ENCODE data around the gene MYOD1.

Gene MYOD1

GRCh38 chr11:17770917-17771316, 51.5 kb downstream of the MYOD1 start:
- H3K36me3 ChIP-seq (ENCODE audit: control insufficient read depth, insufficient read depth, low read length), result no peaks in the 10 kb centered on the region
- H3K4me3 ChIP-seq (ENCODE audit: insufficient read depth, low read depth, low read length, poor library complexity, severe bottlenecking), result no peak overlapping the region
- no peaks in the 10 kb centered on the region for H3K9me3 ChIP-seq (ENCODE audit: control insufficient read depth, low read length)
- no peak overlapping the region for H3K27ac ChIP-seq (ENCODE audit: insufficient read depth, low read length, poor library complexity, severe bottlenecking)
- H3K4me1 ChIP-seq (ENCODE audit: control insufficient read depth, insufficient read depth, low read length, poor library complexity, severe bottlenecking), result no peaks in the 10 kb centered on the region
- no peak for DNase-seq
- no peaks in the 10 kb centered on the region for H3K27me3 ChIP-seq (replicated peaks; ENCODE audit: control insufficient read depth, insufficient read depth, low read length, poor library complexity, severe bottlenecking)

GRCh38 chr11:17771415-17771814, 52.0 kb downstream of the MYOD1 start:
- no peak overlapping the region for H3K27ac ChIP-seq (ENCODE audit: insufficient read depth, low read length, poor library complexity, severe bottlenecking)
- no peaks in the 10 kb centered on the region for H3K27me3 ChIP-seq (replicated peaks; ENCODE audit: control insufficient read depth, insufficient read depth, low read length, poor library complexity, severe bottlenecking)
- no peaks in the 10 kb centered on the region for H3K36me3 ChIP-seq (ENCODE audit: control insufficient read depth, insufficient read depth, low read length)
- DNase-seq, result no peak
- no peak overlapping the region for H3K4me3 ChIP-seq (ENCODE audit: insufficient read depth, low read depth, low read length, poor library complexity, severe bottlenecking)
- H3K9me3 ChIP-seq (ENCODE audit: control insufficient read depth, low read length), result no peaks in the 10 kb centered on the region
- H3K4me1 ChIP-seq (ENCODE audit: control insufficient read depth, insufficient read depth, low read length, poor library complexity, severe bottlenecking), result no peaks in the 10 kb centered on the region
